ENCODE data around the gene TXNL1. TPM values are rescaled to one million over a fixed set of nuclear protein-coding genes. Genes with fewer than 3 reads are reported as not detected.

TXNL1 gene
- total RNA-seq, 4 donors from 2014 or later, result 36.0 to 72.7 (median 51.2) TPM

GRCh38 chr18:56579451-56579850 lies 58.9 kb downstream of the TXNL1 start:
- TF ChIP-seq CTCF (IDR thresholded peaks at IDR 0.05; ENCODE audit: low read depth), result no peak

GRCh38 chr18:56576826-56577573 lies 61.4 kb downstream of the TXNL1 start:
- TF ChIP-seq CTCF (IDR thresholded peaks at IDR 0.05; ENCODE audit: low read depth), result no peak

- no peak for TF ChIP-seq CTCF (IDR thresholded peaks at IDR 0.05; ENCODE audit: low read depth)
Measured at GRCh38 chr18:56575819-56576663, 62.4 kb downstream of the TXNL1 start.

- no peak for TF ChIP-seq CTCF (IDR thresholded peaks at IDR 0.05; ENCODE audit: low read depth)
Measured at GRCh38 chr18:56574861-56575260, 63.5 kb downstream of the TXNL1 start.

GRCh38 chr18:56570978-56571377 lies 67.4 kb downstream of the TXNL1 start:
- TF ChIP-seq CTCF (IDR thresholded peaks at IDR 0.05; ENCODE audit: low read depth), result no peak

- TF ChIP-seq CTCF (IDR thresholded peaks at IDR 0.05; ENCODE audit: low read depth), result no peak
Measured at GRCh38 chr18:56569416-56569815, 69.0 kb downstream of the TXNL1 start.

- TF ChIP-seq CTCF (IDR thresholded peaks at IDR 0.05; ENCODE audit: low read depth), result no peak
Measured at GRCh38 chr18:56568986-56569385, 69.4 kb downstream of the TXNL1 start.

All from subcutaneous adipose tissue (tissue), 4 donors.